Activated naive CD4-positive, alpha-beta T cell treated with anti-CD3 and anti-CD28 coated beads, Interleukin-2, amount 50 U/mL, for 72 hours (primary cell): ENCODE measurements around the gene DIP2C. TPM values are rescaled to one million over a fixed set of nuclear protein-coding genes. Genes with fewer than 3 reads are reported as not detected.

ENCODE experiments used
- ATAC-seq, 2 donors: fragments of 150-1000 bp; cut with Tn5 transposase; 2 replicates each; pipeline ENCODE4 v1.10.0; 2021; ENCODE audit warnings: mild to moderate bottlenecking in 2 of 2, moderate library complexity in 2 of 2
- DNase-seq, 2 donors: peaks; one replicate each; pipeline ENCODE4 v3.0.0; 2021 to 2022; ENCODE audit warnings: low spot score in 2 of 2
- H3K27ac Mint-ChIP-seq, 2 donors: one replicate each; pipeline ENCODE4 v1.8.0; 2022; ENCODE audit warnings: mild to moderate bottlenecking in 2 of 2, mixed read lengths in 2 of 2
- H3K36me3 Mint-ChIP-seq, 2 donors: one replicate each; pipeline ENCODE4 v1.8.0; 2022; ENCODE audit warnings: mixed read lengths in 2 of 2
- H3K9me3 Mint-ChIP-seq, 2 donors: one replicate each; pipeline ENCODE4 v1.8.0; 2022; ENCODE audit warnings: mixed read lengths in 2 of 2
- total RNA-seq, 2 donors: library from RNA; stranded (reverse); gene quantifications; one replicate each; pipeline ENCODE4 v1.2.3, GENCODE V29; 2022

Gene DIP2C
- total RNA-seq, 2 donors from 2014 or later, result 0.55 to 1.7 TPM

GRCh38 chr10:287026-287709, 402.3 kb downstream of the DIP2C start:
- Mint-ChIP-seq H3K9me3 (no peaks in the 10 kb centered on the region), H3K27ac (no peak overlapping the region), H3K36me3 (no peaks in the 10 kb centered on the region)
- DNase-seq (no peak), ATAC-seq (no peak)

DNA sequence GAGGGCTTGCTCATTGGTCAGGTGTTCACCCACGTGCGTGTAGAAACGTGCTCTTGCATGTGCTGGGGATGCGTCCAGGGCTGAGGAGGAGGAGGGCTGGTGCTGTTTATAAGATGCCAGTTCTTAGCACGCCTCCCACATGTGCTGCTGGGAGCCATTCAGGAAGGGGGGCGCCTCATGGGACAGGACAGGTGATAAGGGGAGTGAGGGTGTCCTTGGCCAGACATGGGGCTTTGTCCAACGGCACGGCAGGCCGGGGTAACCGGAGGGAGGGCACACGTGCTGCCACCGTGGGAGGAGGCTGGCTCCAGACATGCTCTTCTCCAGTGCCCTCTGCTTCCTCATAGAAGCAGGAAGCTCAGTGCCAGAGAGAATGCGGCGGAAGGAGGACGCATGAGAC, 404.3 kb downstream of the DIP2C start:
- ATAC-seq (no peak), DNase-seq (no peak)
- H3K27ac Mint-ChIP-seq, result peak overlapping the region in 1 of 2 donors; percentile 91
- no peaks in the 10 kb centered on the region for H3K9me3 Mint-ChIP-seq
- no peaks in the 10 kb centered on the region for H3K36me3 Mint-ChIP-seq

GRCh38 chr10:283916-284356, 405.5 kb downstream of the DIP2C start:
- ATAC-seq (peak; percentile 80 to 81), DNase-seq (peak in 1 of 2 donors; percentile 13)
- Mint-ChIP-seq H3K9me3 (no peaks in the 10 kb centered on the region), H3K36me3 (no peaks in the 10 kb centered on the region), H3K27ac (peak overlapping the region in 1 of 2 donors; percentile 11)

DNA sequence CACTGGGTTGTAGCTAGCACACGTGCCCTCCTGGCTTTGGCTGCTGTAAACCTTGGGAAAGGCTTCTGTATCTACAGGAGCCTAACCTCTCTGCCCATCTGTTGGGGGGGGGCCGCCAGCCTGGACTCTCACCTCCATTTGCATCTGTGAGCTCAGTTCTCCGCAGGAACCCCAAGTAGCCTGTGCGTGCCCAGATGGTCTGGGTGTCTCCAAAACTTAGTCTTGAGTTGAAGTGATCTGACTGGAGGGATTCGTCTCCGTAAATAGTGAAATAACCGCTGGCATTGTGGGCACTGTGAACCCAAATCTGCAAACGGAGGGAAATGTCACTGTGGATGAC, 406.4 kb downstream of the DIP2C start:
- Mint-ChIP-seq H3K36me3 (no peaks in the 10 kb centered on the region), H3K27ac (no peak overlapping the region), H3K9me3 (no peaks in the 10 kb centered on the region)
- ATAC-seq (no peak), DNase-seq (no peak)

- peak; percentile 30 to 39 for ATAC-seq
- no peak for DNase-seq
- no peaks in the 10 kb centered on the region for H3K9me3 Mint-ChIP-seq
- no peaks in the 10 kb centered on the region for H3K36me3 Mint-ChIP-seq
- no peak overlapping the region for H3K27ac Mint-ChIP-seq
Observed at GRCh38 chr10:282294-283139, 407.0 kb downstream of the DIP2C start.

DNA sequence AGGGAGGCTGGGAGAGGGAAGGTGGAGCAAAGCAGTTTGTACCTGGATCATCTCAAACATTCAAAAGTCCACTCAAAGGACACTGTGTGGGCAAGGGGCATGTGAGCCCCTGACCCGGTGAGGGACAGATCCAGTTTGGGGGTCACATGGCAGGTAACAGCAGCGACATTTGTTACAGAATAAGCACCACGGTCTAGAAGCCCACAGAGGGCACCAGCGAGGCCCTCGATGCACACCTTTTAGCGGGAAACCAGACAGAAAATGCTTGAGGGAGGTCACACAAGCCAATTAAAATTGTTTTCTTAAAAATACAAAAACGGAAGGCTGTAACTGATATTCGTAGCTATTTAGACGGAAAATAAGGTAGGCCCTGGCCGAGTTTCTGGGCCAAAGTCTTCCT, 409.8 kb downstream of the DIP2C start:
- no peaks in the 10 kb centered on the region for H3K36me3 Mint-ChIP-seq
- no peaks in the 10 kb centered on the region for H3K9me3 Mint-ChIP-seq
- no peak for DNase-seq
- H3K27ac Mint-ChIP-seq, result no peak overlapping the region
- no peak for ATAC-seq

- no peaks in the 10 kb centered on the region for H3K9me3 Mint-ChIP-seq
- H3K36me3 Mint-ChIP-seq, result no peaks in the 10 kb centered on the region
- ATAC-seq (no peak), DNase-seq (no peak)
- no peak overlapping the region for H3K27ac Mint-ChIP-seq
Observed at GRCh38 chr10:279232-279631, 410.2 kb downstream of the DIP2C start.

GRCh38 chr10:278707-279106, 410.8 kb downstream of the DIP2C start:
- no peaks in the 10 kb centered on the region for H3K9me3 Mint-ChIP-seq
- H3K36me3 Mint-ChIP-seq, result no peaks in the 10 kb centered on the region
- H3K27ac Mint-ChIP-seq, result no peak overlapping the region
- DNase-seq (no peak), ATAC-seq (no peak)

GRCh38 chr10:277963-278362, 411.5 kb downstream of the DIP2C start:
- ATAC-seq, result no peak
- Mint-ChIP-seq H3K9me3 (no peaks in the 10 kb centered on the region), H3K36me3 (no peaks in the 10 kb centered on the region), H3K27ac (no peak overlapping the region)
- DNase-seq, result no peak

DNA sequence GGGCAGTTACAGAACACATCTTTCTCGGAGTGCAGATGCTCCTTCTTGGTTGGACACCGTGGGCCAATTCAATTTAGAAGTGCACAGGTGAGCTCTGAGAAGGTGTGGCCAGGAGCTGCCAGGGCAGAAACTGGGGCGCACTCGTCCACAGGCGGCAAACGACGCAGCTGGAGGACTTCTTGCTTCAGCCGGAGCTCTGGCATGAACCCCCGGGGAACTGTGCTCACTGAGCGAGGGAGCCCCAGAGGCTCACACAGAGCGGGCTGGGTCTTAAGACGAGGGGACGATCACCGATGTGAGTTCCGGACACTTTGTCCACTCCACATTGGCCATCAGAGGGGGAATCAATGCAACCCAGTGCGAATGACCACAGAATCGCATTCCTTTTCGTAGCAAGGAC, 413.8 kb downstream of the DIP2C start:
- no peak for DNase-seq
- no peaks in the 10 kb centered on the region for H3K36me3 Mint-ChIP-seq
- H3K27ac Mint-ChIP-seq, result no peak overlapping the region
- no peaks in the 10 kb centered on the region for H3K9me3 Mint-ChIP-seq
- no peak for ATAC-seq

DNA sequence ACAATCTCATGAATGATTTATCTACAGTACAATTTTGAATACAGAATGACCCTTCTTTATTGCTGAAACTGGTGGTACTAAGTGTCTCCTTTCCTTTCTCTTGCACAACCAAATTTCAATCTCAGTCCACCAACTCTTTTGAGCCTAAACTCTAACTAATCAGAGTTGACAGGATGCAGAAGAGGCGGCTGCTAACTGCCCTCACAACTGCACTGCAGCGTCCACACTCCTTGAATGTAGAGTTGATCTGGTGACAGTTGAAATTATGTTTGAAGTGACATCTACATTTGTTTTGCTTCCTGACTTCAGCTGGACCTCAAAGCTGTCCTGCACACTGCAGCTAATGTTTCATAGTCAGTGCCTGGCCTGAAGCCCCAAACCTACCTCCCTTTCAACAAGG, 414.6 kb downstream of the DIP2C start:
- ATAC-seq, result no peak
- no peak for DNase-seq
- Mint-ChIP-seq H3K27ac (no peak overlapping the region), H3K9me3 (no peaks in the 10 kb centered on the region), H3K36me3 (no peaks in the 10 kb centered on the region)

GRCh38 chr10:273088-273487, 416.4 kb downstream of the DIP2C start:
- H3K9me3 Mint-ChIP-seq, result no peaks in the 10 kb centered on the region
- no peaks in the 10 kb centered on the region for H3K36me3 Mint-ChIP-seq
- DNase-seq (no peak), ATAC-seq (no peak)
- no peak overlapping the region for H3K27ac Mint-ChIP-seq

GRCh38 chr10:271722-272121, 417.7 kb downstream of the DIP2C start:
- DNase-seq (no peak), ATAC-seq (no peak)
- Mint-ChIP-seq H3K9me3 (no peaks in the 10 kb centered on the region), H3K27ac (no peak overlapping the region), H3K36me3 (no peaks in the 10 kb centered on the region)

DNA sequence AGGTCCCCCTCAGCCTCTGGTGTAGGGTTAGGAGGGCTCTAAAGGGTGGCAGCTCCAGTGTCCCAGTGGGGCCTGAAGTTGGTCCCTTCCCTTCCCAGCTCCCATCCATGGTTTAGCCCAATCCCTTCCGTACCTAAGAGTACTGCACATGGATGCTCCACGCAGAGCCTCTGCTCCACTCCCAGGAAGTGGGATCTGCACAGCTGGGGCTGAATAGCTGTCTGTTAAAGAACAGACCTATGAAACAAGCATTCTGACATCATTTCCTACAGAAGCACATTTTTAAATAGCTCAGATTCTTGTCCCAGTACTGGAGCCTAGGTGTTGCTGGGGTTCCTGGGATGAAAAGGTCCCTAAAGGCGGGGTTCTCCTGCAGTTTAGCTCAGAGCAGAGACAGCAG, 418.3 kb downstream of the DIP2C start:
- Mint-ChIP-seq H3K9me3 (no peaks in the 10 kb centered on the region), H3K36me3 (no peaks in the 10 kb centered on the region), H3K27ac (no peak overlapping the region)
- ATAC-seq (no peak), DNase-seq (no peak)

DNA sequence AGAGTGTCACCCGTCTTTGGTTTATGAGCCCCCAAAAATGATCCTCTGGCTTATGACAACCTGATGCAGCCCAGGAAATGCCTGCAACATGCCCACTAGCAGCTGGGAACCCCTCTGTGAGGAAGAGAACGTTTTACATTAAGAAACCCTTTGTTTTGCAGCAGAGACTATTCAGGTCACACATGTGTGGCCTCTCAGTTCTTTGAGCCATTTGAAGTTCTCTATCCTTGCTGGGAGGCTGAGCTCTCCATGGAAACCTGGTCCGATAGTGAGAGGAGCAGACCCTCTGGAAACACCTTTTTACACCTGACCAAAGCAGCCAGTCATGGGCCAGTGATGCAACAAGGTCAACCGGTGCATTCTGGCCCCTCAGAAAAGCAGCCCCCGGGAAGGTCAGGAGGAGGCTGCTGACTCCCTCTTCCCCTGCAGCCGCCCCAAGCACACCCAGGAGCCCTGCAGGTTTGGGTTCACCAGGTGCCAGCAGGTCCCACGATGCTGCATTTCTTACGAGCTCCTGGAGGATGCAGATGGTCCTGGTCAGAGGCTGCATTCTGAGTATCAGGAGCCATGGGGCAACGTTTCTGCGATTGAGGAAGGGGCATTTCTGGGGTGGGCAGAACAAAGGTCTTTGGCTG, 419.9 kb downstream of the DIP2C start:
- ATAC-seq (no peak), DNase-seq (no peak)
- Mint-ChIP-seq H3K9me3 (no peaks in the 10 kb centered on the region), H3K36me3 (no peaks in the 10 kb centered on the region), H3K27ac (no peak overlapping the region)

GRCh38 chr10:267705-268104, 421.8 kb downstream of the DIP2C start:
- DNase-seq, result no peak
- no peak for ATAC-seq
- no peaks in the 10 kb centered on the region for H3K36me3 Mint-ChIP-seq
- no peak overlapping the region for H3K27ac Mint-ChIP-seq
- no peaks in the 10 kb centered on the region for H3K9me3 Mint-ChIP-seq

GRCh38 chr10:266974-267425, 422.5 kb downstream of the DIP2C start:
- no peak overlapping the region for H3K27ac Mint-ChIP-seq
- ATAC-seq (no peak), DNase-seq (no peak)
- H3K9me3 Mint-ChIP-seq, result no peaks in the 10 kb centered on the region
- no peaks in the 10 kb centered on the region for H3K36me3 Mint-ChIP-seq
